ENCODE measurements around the gene TOM1.
A peak's percentile ranks its signal among the peaks of the same experiment; 100 is the strongest.

The TOM1 gene

GRCh38 chr22:35299673-35300499 is at the start of gene TOM1:
Gene TOM1, plus strand, starts transcription at chr22:35299894. Its CDS starts 35 bp downstream, at chr22:35299929.
- peak; percentile 97 to 98 for DNase-seq

GRCh38 chr22:35250156-35250555 is 49.5 kb upstream of the TOM1 start:
- no peak for DNase-seq

- no peak for DNase-seq
These were observed 45.7 kb upstream of the TOM1 start for GRCh38 chr22:35253946-35254345.

- no peak for DNase-seq
These were observed 42.7 kb upstream of the TOM1 start for GRCh38 chr22:35257002-35257320.

- DNase-seq = peak; percentile 88 to 90
These were observed 42.1 kb upstream of the TOM1 start, which contains the start of gene HMGXB4 for GRCh38 chr22:35257321-35258190. Gene HMGXB4, plus strand, starts transcription at chr22:35257493. Its CDS starts 4,898 bp downstream, at chr22:35262391.

- no peak for DNase-seq
These were observed 41.3 kb upstream of the TOM1 start for GRCh38 chr22:35258191-35258988.

- DNase-seq = no peak
These were observed 34.7 kb upstream of the TOM1 start for GRCh38 chr22:35264986-35265385.

GRCh38 chr22:35266277-35266676 is 33.4 kb upstream of the TOM1 start:
- DNase-seq = no peak

GRCh38 chr22:35269630-35270029 is 30.1 kb upstream of the TOM1 start:
- no peak for DNase-seq

- DNase-seq = no peak
These were observed 25.4 kb upstream of the TOM1 start for GRCh38 chr22:35274154-35274871.

- no peak for DNase-seq
These were observed 24.1 kb upstream of the TOM1 start for GRCh38 chr22:35275580-35275979.

- no peak for DNase-seq
These were observed 23.7 kb upstream of the TOM1 start for GRCh38 chr22:35276019-35276418.

GRCh38 chr22:35288116-35288515 is 11.6 kb upstream of the TOM1 start:
- DNase-seq = no peak

- DNase-seq = no peak
These were observed 6.9 kb upstream of the TOM1 start for GRCh38 chr22:35292786-35293185.

GRCh38 chr22:35296051-35296450 is 3.6 kb upstream of the TOM1 start:
- DNase-seq = no peak

- DNase-seq = peak in 1 of 2 donors; percentile 68
These were observed 449 bp upstream of the TOM1 start for GRCh38 chr22:35299217-35299672.

- DNase-seq = peak in 1 of 2 donors; percentile 83
These were observed 1.7 kb downstream of the TOM1 start for GRCh38 chr22:35301372-35301874.

GRCh38 chr22:35303029-35303624 is 3.4 kb downstream of the TOM1 start:
- no peak for DNase-seq

GRCh38 chr22:35305525-35306070 is 5.9 kb downstream of the TOM1 start:
- no peak for DNase-seq

GRCh38 chr22:35306350-35306967 is 6.8 kb downstream of the TOM1 start:
- peak in 1 of 2 donors; percentile 47 for DNase-seq

GRCh38 chr22:35307372-35307771 is 7.7 kb downstream of the TOM1 start:
- no peak for DNase-seq
